Stomach (tissue), 9 donors: ENCODE results near the gene OR51B4. TPM values are rescaled to one million over a fixed set of nuclear protein-coding genes. Genes with fewer than 3 reads are reported as not detected.
"Not testable (repeated sequence)": the region's sequence is repeated elsewhere in the genome, so short reads cannot be mapped to it uniquely, and the experiment has no call there.

ENCODE experiments used
- DNase-seq, 2 donors: peaks; one replicate each; pipeline versions ENCODE4 v3.0.0 to v3.0.0-alpha.2; 2013 to 2019
- H3K27ac ChIP-seq, 5 donors: fragments of 200-600 bp in 4 of 5; sonication (generic) in 4 of 5; one replicate each; pipeline ENCODE4 v1.5.1; 2013 to 2019; ENCODE audit warnings: mild to moderate bottlenecking in 1 of 5, moderate library complexity in 1 of 5
- H3K27me3 ChIP-seq, 3 donors: fragments of 200-600 bp; sonication (generic); one replicate each; pipeline ENCODE4 v1.5.1; 2017 to 2019; ENCODE audit warnings: mixed run types in 1 of 3
- H3K36me3 ChIP-seq, 4 donors: fragments of 200-600 bp; sonication (generic); 1 replicate in 3 of 4; 2 replicates in 1 of 4; pipeline ENCODE4 v1.5.1; 2016 to 2019
- H3K4me1 ChIP-seq, 4 donors: fragments of 200-600 bp; sonication (generic); one replicate each; pipeline ENCODE4 v1.5.1; 2016 to 2019
- H3K4me3 ChIP-seq, 4 donors: fragments of 200-600 bp; sonication (generic) in 3 of 4; one replicate each; pipeline ENCODE4 v1.5.1; 2016 to 2019; ENCODE audit warnings: mild to moderate bottlenecking in 1 of 4
- H3K9me3 ChIP-seq, 4 donors: fragments of 200-600 bp; sonication (generic); one replicate each; pipeline ENCODE4 v1.5.1; 2016 to 2019
- CTCF ChIP-seq, 7 experiments: fragments of 450-650 bp in 4 of 7; fragments of 200-600 bp in 3 of 7; sonication (generic) in 3 of 7; IDR thresholded peaks; one replicate each; pipeline ENCODE4 v1.5.1; 2016 to 2019; ENCODE audit warnings: antibody characterized with exemption in 7 of 7, control low read depth in 2 of 7, mild to moderate bottlenecking in 1 of 7
- EP300 ChIP-seq: sonication (generic); formaldehyde crosslinking; IDR thresholded peaks from one replicate; pipeline ENCODE4 v1.6.1; 2017; ENCODE audit warnings: antibody characterized with exemption
- POLR2A ChIP-seq, 4 donors: fragments of 450-650 bp; IDR thresholded peaks; one replicate each; pipeline ENCODE4 v1.6.1; 2016; ENCODE audit warnings: antibody characterized with exemption in 4 of 4, control low read depth in 2 of 4, mild to moderate bottlenecking in 1 of 4, moderate library complexity in 1 of 4
- POLR2AphosphoS5 ChIP-seq, 3 donors: sonication (generic); formaldehyde crosslinking; IDR thresholded peaks; one replicate each; pipeline ENCODE4 v1.6.1; 2016; ENCODE audit warnings: antibody characterized with exemption in 3 of 3
- WGBS, 5 donors: extraction: QIAGEN DNeasy Blood & Tissue Kit in 3 of 5; methylation state at CpG; one replicate each; pipeline versions ENCODE4 v1.1.5 to v1.1.7; 2013 to 2018; 5-methylcytosine and 5-hydroxymethylcytosine counted together
- intact Hi-C: fragments of 100-400 bp; cut with DNase I; formaldehyde crosslinking; loops from one replicate; pipeline ENCODE4 v1.15.1; 2023; ENCODE audit warnings: low total_unique reads
- polyA plus RNA-seq, 3 donors: library from polyadenylated mRNA; stranded (reverse); fragments of 200-250 nt; gene quantifications; one replicate each; pipeline ENCODE4 v1.2.3, GENCODE V29; 2013
- total RNA-seq, 5 donors: library from RNA; depleted of rRNA; stranded (reverse); fragments of >200 nt; gene quantifications; one replicate each; pipeline versions ENCODE4 v1.1.0 to v1.2.3, GENCODE V29; 2014 to 2016
- donor health status: healthy with polysubstance abuse.
- donor health status: Bipolar disorder and iron deficiency.
- donor health status: healthy.

The OR51B4 gene
- total and polyA plus RNA-seq, 8 donors: not detected

- H3K4me1 ChIP-seq, DNase-seq, H3K4me3 ChIP-seq, H3K36me3 ChIP-seq, intact Hi-C loops, H3K9me3 ChIP-seq, H3K27ac ChIP-seq, H3K27me3 ChIP-seq: not testable (repeated sequence)
- WGBS, 5 donors: 56 to 80% (median 76%) methylated on average over 5 of the region's 5 CpGs
Observed at GRCh38 chr11:5253440-5253839, 48.3 kb downstream of the OR51B4 start.

- no peak overlapping the region for H3K27ac ChIP-seq
- no peaks in the 10 kb centered on the region for H3K4me1 ChIP-seq
- 45 to 65% (median 55%) methylated on average over 1 of the region's 1 CpG for WGBS, 5 donors
- TF ChIP-seq CTCF (IDR thresholded peaks at IDR 0.05) (no peak), POLR2A (IDR thresholded peaks at IDR 0.05) (no peak), EP300 (no peak), POLR2AphosphoS5 (IDR thresholded peaks at IDR 0.05) (no peak)
- H3K4me3 ChIP-seq: no peak overlapping the region
- no peaks in the 10 kb centered on the region for H3K36me3 ChIP-seq
- intact Hi-C loops: no loop called here
- H3K27me3 ChIP-seq: no peaks in the 10 kb centered on the region
- DNase-seq: no peak
- H3K9me3 ChIP-seq: no peaks in the 10 kb centered on the region
Observed at GRCh38 chr11:5252919-5253265, 48.9 kb downstream of the OR51B4 start.

- no peak overlapping the region for H3K27ac ChIP-seq
- no peaks in the 10 kb centered on the region for H3K36me3 ChIP-seq
- H3K4me3 ChIP-seq: no peak overlapping the region
- 71 to 81% (median 75%) methylated on average over 9 of the region's 9 CpGs for WGBS, 5 donors
- H3K27me3 ChIP-seq: no peaks in the 10 kb centered on the region
- intact Hi-C loops: no loop called here
- no peak for DNase-seq
- TF ChIP-seq EP300 (no peak), CTCF (IDR thresholded peaks at IDR 0.05) (no peak), POLR2A (IDR thresholded peaks at IDR 0.05) (no peak), POLR2AphosphoS5 (IDR thresholded peaks at IDR 0.05) (no peak)
- no peaks in the 10 kb centered on the region for H3K9me3 ChIP-seq
- H3K4me1 ChIP-seq: no peaks in the 10 kb centered on the region
Observed at GRCh38 chr11:5252192-5252918, 49.4 kb downstream of the OR51B4 start.

GRCh38 chr11:5251746-5252145 is 50.0 kb downstream of the OR51B4 start:
- TF ChIP-seq POLR2A (IDR thresholded peaks at IDR 0.05) (no peak), EP300 (no peak), CTCF (IDR thresholded peaks at IDR 0.05) (no peak), POLR2AphosphoS5 (IDR thresholded peaks at IDR 0.05) (no peak)
- H3K4me1 ChIP-seq: no peaks in the 10 kb centered on the region
- DNase-seq: no peak
- H3K36me3 ChIP-seq: no peaks in the 10 kb centered on the region
- H3K4me3 ChIP-seq: no peak overlapping the region
- no peaks in the 10 kb centered on the region for H3K9me3 ChIP-seq
- intact Hi-C loops: no loop called here
- no peak overlapping the region for H3K27ac ChIP-seq
- 15 to 63% (median 44%) methylated on average over 2 of the region's 2 CpGs for WGBS, 5 donors
- H3K27me3 ChIP-seq: no peaks in the 10 kb centered on the region

Other genes starting within 250 kb of the OR51B4 start
- gene OR52E2, start 242.3 kb downstream of the OR51B4 start, total RNA-seq: not detected
- gene OR52E2, start 242.3 kb downstream of the OR51B4 start, polyA plus RNA-seq: not detected
- gene OR52E1, start 232.4 kb downstream of the OR51B4 start, total RNA-seq: 1 to 10 TPM in 1 of 5 donors, not detected in 4; 2.6 TPM
- not detected for gene OR52E1, start 232.4 kb downstream of the OR51B4 start, polyA plus RNA-seq
- gene OR52A5, start 163.6 kb downstream of the OR51B4 start, total RNA-seq: under 1 TPM in 1 of 5 donors, not detected in 4; 0.18 TPM
- gene OR52A5, start 163.6 kb downstream of the OR51B4 start, polyA plus RNA-seq: not detected
- gene OR52A1, start 147.2 kb downstream of the OR51B4 start, total RNA-seq: not detected
- gene OR52A1, start 147.2 kb downstream of the OR51B4 start, polyA plus RNA-seq: not detected
- gene OR51V1, start 101.3 kb downstream of the OR51B4 start, total RNA-seq: not detected
- not detected for gene OR51V1, start 101.3 kb downstream of the OR51B4 start, polyA plus RNA-seq
- 1,000 to 10,000 TPM in 1 of 5 donors, 100 to 1,000 TPM in 1, 10 to 100 TPM in 1, 1 to 10 TPM in 2; 2.9 to 1,619 (median 29.5) TPM for gene HBB, start 74.9 kb downstream of the OR51B4 start, total RNA-seq
- gene HBB, start 74.9 kb downstream of the OR51B4 start, polyA plus RNA-seq: 10 to 100 TPM in 2 of 3 donors, 1 to 10 TPM in 1; 3.1 to 15.1 (median 13.0) TPM
- 1 to 10 TPM in 1 of 5 donors, not detected in 4; 4.8 TPM for gene HBD, start 67.5 kb downstream of the OR51B4 start, total RNA-seq
- under 1 TPM in 1 of 3 donors, not detected in 2; 0.20 TPM for gene HBD, start 67.5 kb downstream of the OR51B4 start, polyA plus RNA-seq
- gene HBG1, start 52.1 kb downstream of the OR51B4 start, total RNA-seq: 1 to 10 TPM in 1 of 5 donors, not detected in 4; 6.2 TPM
- not detected for gene HBG1, start 52.1 kb downstream of the OR51B4 start, polyA plus RNA-seq
- gene HBG2, start 47.2 kb downstream of the OR51B4 start, total RNA-seq: 1,000 to 10,000 TPM in 1 of 5 donors, not detected in 4; 1,854 TPM
- gene HBG2, start 47.2 kb downstream of the OR51B4 start, polyA plus RNA-seq: under 1 TPM in 1 of 3 donors, not detected in 2; 0.75 TPM
- gene HBE1, start 32.0 kb downstream of the OR51B4 start, total RNA-seq: 1 to 10 TPM in 1 of 5 donors, not detected in 4; 1.3 TPM
- gene HBE1, start 32.0 kb downstream of the OR51B4 start, polyA plus RNA-seq: not detected
- gene OR51B2, start 22.4 kb upstream of the OR51B4 start, total RNA-seq: under 1 TPM in 1 of 5 donors, not detected in 4; 0.92 TPM
- gene OR51B2, start 22.4 kb upstream of the OR51B4 start, polyA plus RNA-seq: not detected
- gene OR51B5, start 41.6 kb upstream of the OR51B4 start, total RNA-seq: 1 to 10 TPM in 1 of 5 donors, under 1 TPM in 1, not detected in 3; 0.92 to 1.2 TPM
- gene OR51B5, start 41.6 kb upstream of the OR51B4 start, polyA plus RNA-seq: not detected
- not detected for gene OR51B6, start 49.6 kb upstream of the OR51B4 start, total RNA-seq
- not detected for gene OR51B6, start 49.6 kb upstream of the OR51B4 start, polyA plus RNA-seq
- gene OR51M1, start 81.9 kb upstream of the OR51B4 start, total RNA-seq: not detected
- gene OR51M1, start 81.9 kb upstream of the OR51B4 start, polyA plus RNA-seq: not detected
- not detected for gene OR51Q1, start 120.2 kb upstream of the OR51B4 start, total RNA-seq
- gene OR51Q1, start 120.2 kb upstream of the OR51B4 start, polyA plus RNA-seq: not detected
- gene OR51I1, start 139.6 kb upstream of the OR51B4 start, total RNA-seq: not detected
- not detected for gene OR51I1, start 139.6 kb upstream of the OR51B4 start, polyA plus RNA-seq
- gene OR51I2, start 147.4 kb upstream of the OR51B4 start, total RNA-seq: not detected
- not detected for gene OR51I2, start 147.4 kb upstream of the OR51B4 start, polyA plus RNA-seq
- not detected for gene OR52D1, start 186.7 kb upstream of the OR51B4 start, total RNA-seq
- not detected for gene OR52D1, start 186.7 kb upstream of the OR51B4 start, polyA plus RNA-seq
- gene UBQLN3, start 208.0 kb upstream of the OR51B4 start, total RNA-seq: 1 to 10 TPM in 1 of 5 donors, not detected in 4; 1.1 TPM
- not detected for gene UBQLN3, start 208.0 kb upstream of the OR51B4 start, polyA plus RNA-seq
- gene UBQLNL, start 214.8 kb upstream of the OR51B4 start, total RNA-seq: under 1 TPM in 1 of 5 donors, not detected in 4; 0.92 TPM
- gene UBQLNL, start 214.8 kb upstream of the OR51B4 start, polyA plus RNA-seq: under 1 TPM; 0.12 to 0.80 (median 0.31) TPM
- 10 to 100 TPM in 1 of 5 donors, 1 to 10 TPM in 1, under 1 TPM in 1, not detected in 2; 0.58 to 21.0 (median 1.3) TPM for gene OR52H1, start 246.6 kb upstream of the OR51B4 start, total RNA-seq
- not detected for gene OR52H1, start 246.6 kb upstream of the OR51B4 start, polyA plus RNA-seq